DLD1 (cell line): ENCODE results near the gene CHPF2.

Experiments
- in situ Hi-C: cut with HindIII; loops from 2 replicates; pipeline ENCODE4 v1.10.0; 2017; ENCODE audit warnings: low sequenced_read_pairs

CHPF2 gene, protein sequence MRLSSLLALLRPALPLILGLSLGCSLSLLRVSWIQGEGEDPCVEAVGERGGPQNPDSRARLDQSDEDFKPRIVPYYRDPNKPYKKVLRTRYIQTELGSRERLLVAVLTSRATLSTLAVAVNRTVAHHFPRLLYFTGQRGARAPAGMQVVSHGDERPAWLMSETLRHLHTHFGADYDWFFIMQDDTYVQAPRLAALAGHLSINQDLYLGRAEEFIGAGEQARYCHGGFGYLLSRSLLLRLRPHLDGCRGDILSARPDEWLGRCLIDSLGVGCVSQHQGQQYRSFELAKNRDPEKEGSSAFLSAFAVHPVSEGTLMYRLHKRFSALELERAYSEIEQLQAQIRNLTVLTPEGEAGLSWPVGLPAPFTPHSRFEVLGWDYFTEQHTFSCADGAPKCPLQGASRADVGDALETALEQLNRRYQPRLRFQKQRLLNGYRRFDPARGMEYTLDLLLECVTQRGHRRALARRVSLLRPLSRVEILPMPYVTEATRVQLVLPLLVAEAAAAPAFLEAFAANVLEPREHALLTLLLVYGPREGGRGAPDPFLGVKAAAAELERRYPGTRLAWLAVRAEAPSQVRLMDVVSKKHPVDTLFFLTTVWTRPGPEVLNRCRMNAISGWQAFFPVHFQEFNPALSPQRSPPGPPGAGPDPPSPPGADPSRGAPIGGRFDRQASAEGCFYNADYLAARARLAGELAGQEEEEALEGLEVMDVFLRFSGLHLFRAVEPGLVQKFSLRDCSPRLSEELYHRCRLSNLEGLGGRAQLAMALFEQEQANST

DNA sequence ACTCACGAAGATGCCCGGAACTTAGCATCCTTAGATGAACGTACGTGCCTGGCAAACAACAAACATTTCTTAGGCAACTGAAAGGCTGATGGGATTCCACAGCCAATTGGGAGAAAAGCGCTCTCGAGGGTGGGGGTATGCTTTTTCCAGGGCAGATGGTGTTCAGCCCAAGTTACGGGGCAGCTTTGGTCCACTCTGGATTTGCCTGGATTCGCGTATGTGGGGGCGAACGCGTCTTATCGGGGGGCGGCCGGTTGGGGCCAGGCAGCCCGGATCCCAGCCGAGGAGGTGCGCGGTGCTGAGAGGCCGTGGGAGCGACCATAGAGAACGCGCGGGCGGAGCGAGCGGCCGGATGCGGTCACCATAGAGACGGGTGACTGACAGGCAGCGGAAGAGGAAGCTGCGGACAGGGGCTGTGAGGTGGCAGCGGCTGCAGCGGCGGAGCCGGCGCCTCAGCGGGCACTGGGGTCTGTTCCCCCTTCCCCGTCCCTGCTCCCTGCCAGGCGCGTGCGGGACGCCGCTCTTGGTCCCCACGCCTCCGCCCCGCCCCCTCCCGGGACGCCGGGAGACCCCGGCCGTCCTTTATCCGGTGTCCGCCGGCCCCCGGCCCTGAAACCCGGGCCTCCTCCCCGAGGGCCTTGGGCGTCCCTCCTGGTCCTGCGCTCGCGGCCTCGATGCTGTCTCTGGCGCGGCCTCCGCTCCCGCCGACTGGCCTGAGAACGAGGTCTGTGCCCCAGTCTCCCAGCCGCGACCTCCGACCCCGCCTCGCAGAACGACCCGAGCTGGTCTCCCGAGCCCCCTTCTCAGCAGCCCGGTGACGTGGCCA, at the start of gene CHPF2:
Gene CHPF2 (plus strand): TSS at position 393 of the 826 bp plus-strand sequence. CDS start 1,529 bp downstream, outside the sequence.
- in situ Hi-C loops = no loop called here

DNA sequence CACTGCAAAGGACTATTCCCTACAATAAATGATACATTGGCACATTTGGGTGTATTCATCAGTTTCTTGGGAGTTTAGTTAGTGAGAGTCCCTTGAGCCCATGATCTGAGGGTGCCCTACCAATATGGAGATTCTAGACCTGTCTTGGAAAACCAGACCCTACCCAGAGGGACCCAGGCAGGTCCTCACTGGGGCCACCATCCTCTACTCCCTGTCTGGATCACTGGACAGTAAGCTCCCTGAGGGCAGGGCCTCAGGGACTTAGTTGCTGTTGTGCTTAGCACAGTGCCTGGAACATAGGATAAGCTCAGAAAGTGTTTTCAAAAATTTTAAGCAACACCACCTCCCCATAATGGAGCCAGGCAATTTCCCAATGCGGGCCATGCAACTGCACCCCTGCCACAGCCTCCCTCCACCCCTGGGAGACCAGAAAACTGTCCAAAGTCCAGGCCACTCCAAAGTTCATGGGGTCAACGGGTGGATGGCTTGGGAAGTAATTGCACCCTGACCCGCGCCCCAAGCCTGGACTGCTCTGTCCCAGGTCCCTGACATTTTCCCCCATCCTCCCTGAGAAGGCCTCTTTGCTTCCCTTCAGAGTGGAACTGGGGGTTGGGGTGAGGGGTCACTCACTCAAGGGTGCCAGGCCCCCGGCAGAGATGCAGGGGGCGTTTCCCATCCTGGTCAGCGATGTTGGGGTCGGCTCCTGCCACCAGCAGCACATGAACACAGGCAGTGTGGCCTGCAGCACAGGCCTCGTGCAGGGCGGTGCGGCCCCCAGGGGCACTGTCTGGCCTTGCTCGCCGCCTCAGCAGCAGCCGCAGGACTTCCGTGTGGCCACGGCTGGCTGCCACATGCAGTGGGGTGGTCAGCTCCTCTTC, 46.3 kb upstream of the CHPF2 start:
- in situ Hi-C loops = no loop called here

DNA sequence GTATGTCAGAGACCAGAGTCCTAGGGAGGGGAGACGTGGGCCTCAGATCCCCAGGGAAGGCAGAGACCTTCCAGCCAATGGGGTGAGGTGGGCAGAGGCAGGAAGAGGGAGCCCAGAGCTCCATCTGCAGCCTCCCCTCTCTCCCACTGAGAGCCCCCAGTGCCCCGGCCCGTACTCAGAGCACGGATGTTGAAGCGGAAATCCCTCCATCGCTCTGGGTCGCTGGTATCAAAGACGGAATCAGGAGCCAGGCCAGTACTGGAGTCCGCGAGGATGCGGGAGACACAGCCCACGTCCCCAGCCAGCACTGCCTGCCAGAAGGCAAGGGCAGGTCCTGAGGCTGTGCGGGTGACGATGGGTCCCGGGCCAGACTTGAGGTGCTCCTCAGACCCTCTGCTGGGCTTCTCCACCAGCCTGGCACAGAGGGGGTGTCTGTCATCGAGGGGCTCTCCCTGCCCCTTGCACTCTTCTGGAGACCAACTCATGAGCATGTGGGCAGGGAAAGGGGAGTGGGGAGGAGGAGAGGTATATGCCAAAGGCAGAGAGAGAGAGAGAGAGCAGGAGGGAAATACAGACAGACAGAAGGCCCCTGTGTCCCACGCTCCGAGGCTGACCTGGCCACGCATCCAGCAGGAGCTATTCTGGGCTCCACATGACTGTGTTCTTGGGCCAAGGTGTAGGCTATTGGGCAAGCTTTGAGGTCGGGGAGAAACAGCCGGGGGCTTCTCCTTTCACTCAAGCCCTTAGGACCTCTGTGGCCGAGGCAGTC, 45.5 kb upstream of the CHPF2 start, which contains the start of gene ASB10:
Gene ASB10 (minus strand): TSS at position 611 of the 769 bp plus-strand sequence. CDS start 120 bp downstream, at position 491.
- in situ Hi-C loops = no loop called here

DNA sequence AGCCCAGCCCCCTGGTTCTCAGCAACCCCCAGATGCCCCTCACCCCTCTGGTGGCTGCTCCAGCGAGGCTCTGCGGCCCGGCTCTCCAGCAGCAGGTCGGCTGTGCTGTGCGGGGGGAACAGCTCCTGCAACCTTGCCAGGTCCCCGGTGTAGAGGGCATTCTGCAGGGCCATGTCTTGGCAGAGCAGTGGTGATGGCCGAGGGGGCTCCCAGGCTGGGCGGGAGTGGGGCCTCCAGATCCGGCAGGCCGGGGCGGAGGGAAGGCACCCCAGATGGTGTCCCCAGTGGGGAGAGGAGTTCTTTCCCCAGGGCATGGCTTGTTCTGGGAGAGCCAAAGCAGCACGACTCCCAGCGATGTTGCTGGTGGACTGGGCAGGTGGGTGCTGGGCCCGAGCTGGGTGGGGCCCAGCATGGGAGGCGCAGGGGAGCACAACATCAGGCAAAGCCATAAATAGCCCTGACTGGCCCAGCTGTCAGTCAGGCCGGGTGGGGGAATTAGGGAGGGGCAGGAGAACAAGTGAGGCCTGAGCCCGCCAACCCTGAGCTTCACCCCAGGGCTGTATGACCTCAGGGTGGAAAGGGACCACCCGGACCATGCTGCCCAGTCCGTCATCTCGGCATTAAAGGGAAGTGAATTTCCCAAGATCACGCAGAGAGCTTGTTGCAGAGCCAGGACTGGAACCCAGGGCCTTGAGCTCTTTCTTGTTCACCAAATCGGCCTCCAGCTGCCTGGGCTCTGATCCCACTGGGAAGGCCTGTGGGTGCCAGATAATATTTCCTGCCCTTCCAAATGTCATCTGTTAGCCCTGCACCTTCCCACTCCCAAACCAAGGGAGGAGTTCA, 44.7 kb upstream of the CHPF2 start:
- in situ Hi-C loops = no loop called here

DNA sequence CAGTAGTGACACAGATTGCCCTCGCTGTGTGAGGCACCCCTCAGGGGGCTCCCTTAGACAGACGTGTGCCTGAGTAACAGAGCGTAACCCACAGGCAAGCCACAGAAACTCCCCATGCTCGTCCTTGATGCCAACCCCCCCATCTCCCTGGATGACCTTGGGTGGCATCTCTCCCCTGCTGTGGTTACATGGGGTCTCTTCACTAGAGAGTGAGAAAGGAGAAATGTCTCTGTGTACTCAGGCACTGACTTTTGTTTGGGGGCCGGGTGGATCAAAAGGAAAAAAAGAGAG, 44.1 kb upstream of the CHPF2 start:
- in situ Hi-C loops = no loop called here

DNA sequence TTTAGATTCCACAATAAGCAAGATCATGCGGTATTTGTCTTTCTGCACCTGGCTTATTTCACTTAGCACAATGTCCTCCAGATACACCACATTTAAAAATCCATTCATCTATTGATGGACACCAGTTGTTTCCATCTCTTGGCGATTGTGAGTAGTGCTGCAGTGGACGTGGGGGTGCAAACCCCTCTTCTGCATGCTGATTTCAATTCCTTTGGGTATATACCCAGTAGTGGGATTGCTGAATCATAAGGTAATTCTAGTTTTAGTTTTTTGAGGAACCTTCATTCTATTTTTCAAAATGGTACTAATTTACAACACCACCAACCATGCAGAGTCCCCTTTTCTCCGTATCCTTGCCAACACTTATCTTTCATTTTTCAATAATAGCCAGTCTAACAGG, 43.2 kb upstream of the CHPF2 start:
- in situ Hi-C loops = no loop called here

DNA sequence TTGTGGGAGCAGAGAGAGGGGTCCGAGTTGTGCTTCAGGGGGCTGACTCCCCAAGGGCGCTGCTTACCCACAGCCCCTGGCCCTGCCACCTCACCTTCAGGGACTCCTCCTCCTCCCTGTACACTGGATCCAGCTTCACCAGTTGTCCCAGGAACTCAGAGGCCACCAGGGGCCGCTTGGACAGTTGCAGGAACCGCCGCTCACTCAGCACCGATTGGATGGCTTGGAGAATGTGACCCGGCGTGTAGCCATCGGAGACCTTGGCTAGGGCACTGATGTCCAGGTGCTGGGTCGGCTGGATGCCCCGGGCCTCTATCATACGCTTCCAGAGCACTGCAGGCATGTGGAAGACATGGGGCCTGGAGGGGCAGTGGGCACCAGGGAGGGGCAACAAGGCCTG, 40.7 kb upstream of the CHPF2 start:
- in situ Hi-C loops = no loop called here

DNA sequence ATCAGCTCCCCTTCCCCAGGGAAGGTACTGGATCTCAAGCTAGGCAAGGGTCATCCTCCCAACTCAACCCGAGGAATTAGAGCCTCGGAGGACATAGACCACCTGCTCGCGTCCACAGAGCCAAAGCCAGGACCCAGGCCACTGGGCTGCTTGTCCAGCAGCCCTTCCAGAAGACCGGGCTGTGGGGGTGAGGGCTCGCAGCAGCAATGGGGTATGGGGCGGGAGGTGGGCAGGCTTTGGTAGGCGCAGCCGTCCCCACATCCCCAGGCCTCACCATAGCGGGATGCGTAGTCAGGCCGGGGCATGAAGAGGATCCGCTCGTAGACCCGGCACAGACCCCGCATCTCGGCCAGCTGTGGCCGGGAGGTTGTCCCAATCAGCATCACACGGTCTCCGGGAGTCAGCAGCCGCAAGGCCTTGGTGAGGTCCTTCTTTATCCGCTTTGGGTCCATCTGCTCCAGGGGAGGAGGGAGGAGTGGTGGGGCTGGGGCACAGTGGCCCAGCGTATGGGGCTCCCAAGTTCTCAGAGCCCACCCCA, 40.2 kb upstream of the CHPF2 start:
- in situ Hi-C loops = no loop called here

DNA sequence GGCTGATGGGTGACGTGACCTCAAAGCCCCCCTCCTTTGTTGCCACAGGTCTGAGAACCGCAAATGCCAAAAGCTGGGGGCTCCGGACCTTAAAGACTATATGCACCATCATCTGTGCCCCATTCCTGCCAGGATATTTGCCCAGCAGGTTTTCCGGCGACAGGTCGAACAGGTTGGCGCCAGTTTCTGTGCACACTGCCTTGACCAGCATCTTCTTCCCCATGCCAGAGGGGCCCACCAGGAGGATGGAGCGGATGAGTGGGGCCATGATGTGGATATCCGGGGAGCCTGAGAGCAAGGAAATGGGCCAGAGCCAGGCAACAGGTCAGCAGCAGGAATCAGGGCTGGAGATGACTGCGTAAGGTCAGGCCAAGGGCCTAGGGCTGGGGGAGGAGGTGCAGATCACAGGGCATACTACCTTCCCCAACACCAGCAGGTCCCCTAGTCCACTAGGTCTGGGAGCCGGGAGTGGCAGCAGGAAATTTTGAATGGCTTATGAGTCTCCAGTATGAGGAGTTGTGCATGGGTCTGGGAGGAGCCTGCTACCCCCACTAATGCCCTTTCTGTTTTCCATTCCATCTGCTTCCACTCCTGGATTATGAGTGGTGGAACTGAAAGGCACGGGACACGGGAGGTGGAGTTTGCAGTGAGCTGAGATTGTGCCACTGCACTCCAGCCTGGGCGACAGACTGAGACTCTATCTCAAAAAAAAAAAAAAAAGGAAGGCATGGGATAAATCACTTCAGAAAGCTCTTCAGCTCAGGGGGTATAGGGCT, 38.9 kb upstream of the CHPF2 start:
- in situ Hi-C loops = no loop called here

DNA sequence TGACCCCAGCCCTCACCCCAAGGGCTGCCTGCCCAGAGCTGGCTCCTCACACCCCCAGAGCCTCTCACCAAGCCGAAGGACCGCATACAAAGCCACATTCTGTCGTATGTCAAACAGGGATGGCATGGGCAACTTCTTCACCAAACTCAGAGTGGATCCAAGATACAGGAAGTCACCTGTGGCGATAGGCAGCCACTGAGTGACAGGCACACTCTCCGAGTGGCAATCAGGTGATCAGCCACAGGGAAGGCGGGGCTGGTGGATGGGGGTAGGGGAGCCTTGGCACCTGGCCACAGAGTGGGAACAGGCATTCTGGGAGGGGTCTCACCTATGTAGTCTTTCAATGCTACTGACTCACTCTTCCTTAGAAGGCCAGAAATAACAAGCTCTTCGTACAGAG, 38.1 kb upstream of the CHPF2 start:
- in situ Hi-C loops = no loop called here

DNA sequence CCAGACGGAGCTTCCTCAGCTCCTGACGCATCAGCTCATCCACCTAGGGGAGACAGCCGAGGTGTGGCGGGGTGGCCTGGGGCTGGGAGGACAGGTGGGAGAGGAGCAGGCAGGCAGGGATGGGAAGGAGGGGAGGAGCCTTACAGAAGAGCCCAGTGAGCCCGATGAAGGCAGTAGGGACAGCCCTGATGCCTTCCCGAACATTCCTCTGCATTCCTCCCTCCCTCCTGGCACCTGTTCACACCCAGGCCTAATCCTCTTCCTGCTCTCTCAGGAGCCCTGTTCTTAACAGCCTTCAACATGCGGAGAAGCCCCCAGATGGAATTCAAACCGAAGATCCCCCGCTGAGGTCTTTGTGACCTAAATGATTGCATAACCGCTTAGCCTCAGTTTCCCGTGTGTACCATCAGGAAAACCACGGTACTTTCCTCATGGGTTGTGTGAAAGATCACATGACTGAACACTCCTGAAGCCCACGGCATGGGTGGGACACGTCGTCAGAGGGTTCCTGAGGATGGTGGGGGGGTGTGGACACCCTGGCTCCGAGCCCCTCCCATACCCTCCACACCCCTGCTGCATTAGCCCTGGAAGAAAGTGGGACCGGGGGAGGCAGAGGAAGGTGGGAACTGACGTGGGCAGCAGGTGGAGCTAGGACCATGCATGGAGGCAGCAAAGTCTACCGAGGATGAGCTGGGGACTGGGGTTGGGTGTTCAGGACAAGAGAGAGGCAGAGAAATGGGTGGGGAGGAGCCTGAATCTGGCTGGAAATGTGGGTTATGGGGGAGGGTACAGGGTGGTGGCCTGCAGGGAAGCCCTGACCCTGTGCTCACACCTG, 36.5 kb upstream of the CHPF2 start:
- in situ Hi-C loops = no loop called here

DNA sequence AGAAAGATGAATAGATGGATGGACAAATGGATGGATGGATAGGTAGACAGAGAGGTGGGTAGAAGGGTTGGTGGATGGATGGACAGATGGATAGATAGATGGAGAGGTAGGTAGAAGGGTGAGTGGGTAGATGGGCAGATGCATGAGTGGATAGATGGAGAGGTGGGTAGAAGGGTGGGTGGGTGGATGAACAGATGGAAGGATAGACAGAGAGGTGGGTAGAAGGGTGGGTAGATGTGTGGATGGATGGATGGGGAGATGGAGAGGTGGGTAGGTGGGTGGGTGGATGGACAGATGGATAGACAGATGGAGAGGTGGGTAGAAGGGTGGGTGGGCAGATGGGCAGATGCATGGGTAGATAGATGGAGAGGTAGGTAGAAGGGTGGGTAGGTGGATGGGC, 34.4 kb upstream of the CHPF2 start:
- in situ Hi-C loops = no loop called here

DNA sequence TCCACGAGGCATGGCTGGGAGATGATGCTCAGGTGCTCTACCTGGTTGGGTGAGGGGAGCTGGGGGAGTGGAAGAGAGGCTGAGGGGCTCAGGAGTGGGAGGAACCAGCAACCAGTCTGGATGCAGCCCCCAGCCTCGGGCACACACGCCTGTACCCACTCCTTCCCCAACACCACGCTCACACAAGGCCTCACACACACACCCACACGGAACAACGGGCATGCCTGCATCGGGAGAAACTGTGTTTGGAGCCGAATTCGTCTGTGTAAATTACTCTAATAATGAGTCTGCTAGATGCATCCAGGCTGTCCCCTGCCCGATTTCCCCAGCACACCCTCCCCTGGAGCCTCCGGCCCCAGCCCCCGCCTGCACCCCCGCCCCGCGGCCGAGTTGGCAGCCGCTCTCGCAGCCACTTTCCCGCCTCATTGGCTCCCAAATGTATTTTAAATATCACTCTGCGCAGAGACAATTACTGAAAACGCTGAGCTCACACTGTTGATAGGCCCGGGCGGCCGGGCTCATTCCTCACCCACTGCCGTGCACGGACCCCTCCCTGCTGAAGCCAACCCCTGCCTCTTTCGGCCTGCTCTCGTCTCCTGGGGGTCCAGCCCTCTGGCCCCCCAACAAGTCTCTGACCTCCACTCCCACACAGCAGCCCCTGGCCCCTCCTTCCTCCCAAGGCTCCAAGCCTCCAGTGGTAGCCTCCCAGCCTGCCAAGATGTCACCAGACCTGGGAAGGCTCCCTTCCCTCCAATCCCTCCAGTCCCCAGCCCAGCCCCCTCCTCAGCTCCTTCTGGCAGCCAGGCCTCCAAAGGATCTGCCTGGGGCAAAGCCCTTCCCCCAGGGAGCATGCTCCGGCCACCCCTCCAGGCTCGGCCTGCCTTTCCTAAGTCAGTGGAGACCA, 33.1 kb upstream of the CHPF2 start:
- in situ Hi-C loops = no loop called here

DNA sequence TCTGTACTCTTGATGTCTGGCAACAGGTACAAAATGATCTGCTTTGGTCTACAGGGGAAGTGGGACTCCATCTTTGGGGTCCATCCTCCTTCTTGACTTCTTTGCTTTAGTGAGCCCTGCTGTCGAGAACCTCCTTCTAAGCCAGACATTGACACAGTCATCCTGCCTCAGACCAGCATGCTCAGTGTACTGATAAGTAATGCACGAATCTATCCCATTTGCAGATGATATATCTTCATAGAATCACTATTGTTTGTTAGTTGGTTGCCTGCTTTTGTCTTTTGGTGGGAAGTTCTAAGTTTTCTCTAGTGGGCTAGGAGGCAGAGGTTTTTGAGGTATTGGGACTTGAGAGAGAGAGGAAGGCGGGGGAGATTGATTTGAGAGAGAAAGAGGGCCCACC, 30.9 kb upstream of the CHPF2 start:
- in situ Hi-C loops = no loop called here

DNA sequence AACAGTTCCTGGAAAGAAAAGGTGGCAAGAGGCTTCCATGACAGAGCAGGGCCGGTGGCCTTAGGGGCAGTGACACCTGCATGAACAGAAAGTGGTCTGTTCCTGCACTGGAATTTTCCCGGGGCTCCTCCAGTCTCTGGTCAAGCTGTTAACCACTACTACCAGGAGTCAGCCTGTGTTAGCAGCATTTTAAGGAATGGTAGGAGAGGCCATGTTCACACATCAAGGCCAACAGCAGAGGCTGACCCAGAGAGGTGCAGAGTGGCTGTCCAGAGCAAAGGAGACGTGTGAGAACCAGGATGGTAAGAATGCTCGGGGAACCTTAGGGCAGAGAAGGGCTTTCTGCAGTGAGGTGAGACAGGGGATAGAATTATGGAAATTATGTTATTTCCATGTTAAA, 30.5 kb upstream of the CHPF2 start:
- in situ Hi-C loops = no loop called here

DNA sequence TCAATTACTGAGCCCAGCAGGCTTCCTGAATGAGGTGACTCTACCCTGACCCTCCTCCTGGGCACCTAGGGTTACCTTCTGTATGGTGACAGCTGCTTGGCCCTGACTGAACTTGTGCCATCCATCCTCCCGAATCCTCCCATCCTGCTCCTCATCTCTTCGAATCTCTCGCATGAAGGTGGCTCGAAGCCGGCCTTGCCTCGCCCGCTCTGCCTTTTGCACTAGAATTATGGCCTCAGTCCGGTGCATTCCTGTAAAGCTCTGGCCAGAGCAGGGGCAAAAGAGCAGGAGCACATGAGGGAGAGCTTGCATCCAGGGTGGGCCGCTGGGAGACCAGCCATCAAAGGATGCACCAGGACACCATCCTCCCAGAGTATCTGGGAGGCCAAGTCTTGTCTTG, 29.4 kb upstream of the CHPF2 start:
- in situ Hi-C loops = no loop called here
